Muscle of leg (tissue), 11 donors: Measurements from ENCODE around the gene PRKCE. TPM values are rescaled to one million over a fixed set of nuclear protein-coding genes. Genes with fewer than 3 reads are reported as not detected.
"Not testable (repeated sequence)": the region's sequence is repeated elsewhere in the genome, so short reads cannot be mapped to it uniquely, and the experiment has no call there.

Experiments
- DNase-seq: peaks from one replicate; pipeline ENCODE4 v3.0.0; 2013
- H3K27ac ChIP-seq: one replicate; pipeline ENCODE4 v1.5.1; 2013; ENCODE audit warnings: mild to moderate bottlenecking, low read length, control low read depth
- H3K27me3 ChIP-seq: one replicate; pipeline ENCODE4 v1.6.1; 2013; ENCODE audit warnings: low read length; ENCODE audit not compliant: control insufficient read depth, insufficient read depth
- H3K36me3 ChIP-seq: one replicate; pipeline ENCODE4 v1.6.1; 2013; ENCODE audit warnings: low read length; ENCODE audit not compliant: control insufficient read depth, insufficient read depth
- H3K4me1 ChIP-seq: one replicate; pipeline ENCODE4 v1.6.1; 2013; ENCODE audit warnings: low read length; ENCODE audit not compliant: control insufficient read depth, insufficient read depth
- H3K4me3 ChIP-seq: one replicate; pipeline ENCODE4 v1.5.1; 2013; ENCODE audit warnings: low read length, control low read depth
- H3K9me3 ChIP-seq: replicated peaks from 2 replicates; pipeline ENCODE4 v1.6.1; 2013; ENCODE audit warnings: low read depth, low read length; ENCODE audit not compliant: control insufficient read depth
- WGBS: methylation state at CpG from one replicate; pipeline ENCODE4 v1.1.5; 2013; ENCODE audit warnings: missing lambda C conversion rate; ENCODE audit not compliant: insufficient coverage; 5-methylcytosine and 5-hydroxymethylcytosine counted together
- polyA plus RNA-seq, 8 donors: library from polyadenylated mRNA; unstranded; fragments of 120-200 nt; gene quantifications; one replicate each; pipeline versions ENCODE4 v1.2.1 to v1.2.3, GENCODE V29; 2013; ENCODE audit warnings: inconsistent platforms in 1 of 8, low replicate concordance in 1 of 8; ENCODE audit not compliant: insufficient read length in 8 of 8, insufficient read depth in 1 of 8
- total RNA-seq: library from RNA; stranded (reverse); fragments of 120-200 nt; gene quantifications from one replicate; pipeline ENCODE4 v1.2.4, GENCODE V29; 2013

Gene PRKCE
- total and polyA plus RNA-seq, 9 donors = 3.5 to 8.6 (median 6.3) TPM

DNA sequence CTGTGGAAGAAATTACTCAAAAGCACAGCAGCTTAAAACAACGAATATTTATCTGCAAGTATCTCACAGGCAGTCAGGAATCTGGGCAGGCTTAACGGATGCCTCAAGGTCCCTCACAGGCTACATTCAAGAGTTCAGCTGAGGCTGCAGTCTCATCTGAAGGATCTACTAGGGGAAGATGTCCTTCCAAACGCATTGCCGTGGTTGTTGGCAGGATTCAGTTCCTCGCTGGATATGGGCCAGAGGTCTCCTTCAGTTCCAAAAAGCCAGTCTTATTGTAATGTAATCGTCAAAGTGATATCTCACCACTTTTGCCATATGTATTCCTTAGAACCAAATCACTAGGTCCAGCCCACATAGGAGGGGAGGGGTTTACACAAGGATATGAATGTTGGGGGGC, 547.5 kb downstream of the PRKCE start:
- DNase-seq = no peak
- WGBS = 50% methylated on average over 1 of the region's 6 CpGs

DNA sequence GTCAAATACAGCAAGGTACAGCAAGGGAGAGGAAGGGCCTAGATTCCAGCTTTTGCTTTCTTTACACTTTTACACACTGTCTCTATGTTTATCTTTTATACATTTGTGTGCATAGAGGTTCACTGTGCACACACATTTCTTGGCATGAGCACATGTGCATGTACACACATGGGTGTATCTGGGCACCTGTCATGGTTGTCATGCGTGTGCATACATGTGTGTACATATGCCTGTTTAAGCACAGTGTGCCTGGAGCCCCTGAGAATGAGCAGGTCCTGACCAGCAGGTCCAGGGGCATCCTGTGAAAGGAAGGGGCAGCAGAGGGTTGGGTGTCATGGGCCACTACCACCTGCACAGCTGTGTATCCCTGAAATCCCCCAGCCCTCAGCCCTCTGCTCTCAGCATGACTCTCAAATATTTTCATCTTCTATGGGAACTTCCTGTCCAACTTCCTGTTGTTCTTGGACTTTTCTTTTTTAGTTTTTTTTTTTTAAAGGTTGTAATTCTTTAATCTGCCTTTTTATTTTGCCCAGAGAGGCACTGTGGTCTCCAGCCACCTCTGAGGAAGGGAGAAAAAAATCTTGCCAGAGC, 548.7 kb downstream of the PRKCE start:
- Histone ChIP-seq H3K4me3 (no peak overlapping the region), H3K36me3 (no peaks in the 10 kb centered on the region), H3K27ac (no peak overlapping the region), H3K4me1 (peaks cover 4% of the 10 kb centered on the region), H3K9me3 (peaks cover 2% of the 10 kb centered on the region), H3K27me3 (no peaks in the 10 kb centered on the region)
- DNase-seq = no peak
- WGBS = 80% methylated on average over 1 of the region's 1 CpG

More for the DNA sequence above, 547.5 kb downstream of the PRKCE start:
- Histone ChIP-seq H3K4me3 (no peak overlapping the region), H3K4me1 (peaks cover 4% of the 10 kb centered on the region), H3K27ac (no peak overlapping the region), H3K36me3 (no peaks in the 10 kb centered on the region), H3K27me3 (no peaks in the 10 kb centered on the region), H3K9me3 (peaks cover 2% of the 10 kb centered on the region)

DNA sequence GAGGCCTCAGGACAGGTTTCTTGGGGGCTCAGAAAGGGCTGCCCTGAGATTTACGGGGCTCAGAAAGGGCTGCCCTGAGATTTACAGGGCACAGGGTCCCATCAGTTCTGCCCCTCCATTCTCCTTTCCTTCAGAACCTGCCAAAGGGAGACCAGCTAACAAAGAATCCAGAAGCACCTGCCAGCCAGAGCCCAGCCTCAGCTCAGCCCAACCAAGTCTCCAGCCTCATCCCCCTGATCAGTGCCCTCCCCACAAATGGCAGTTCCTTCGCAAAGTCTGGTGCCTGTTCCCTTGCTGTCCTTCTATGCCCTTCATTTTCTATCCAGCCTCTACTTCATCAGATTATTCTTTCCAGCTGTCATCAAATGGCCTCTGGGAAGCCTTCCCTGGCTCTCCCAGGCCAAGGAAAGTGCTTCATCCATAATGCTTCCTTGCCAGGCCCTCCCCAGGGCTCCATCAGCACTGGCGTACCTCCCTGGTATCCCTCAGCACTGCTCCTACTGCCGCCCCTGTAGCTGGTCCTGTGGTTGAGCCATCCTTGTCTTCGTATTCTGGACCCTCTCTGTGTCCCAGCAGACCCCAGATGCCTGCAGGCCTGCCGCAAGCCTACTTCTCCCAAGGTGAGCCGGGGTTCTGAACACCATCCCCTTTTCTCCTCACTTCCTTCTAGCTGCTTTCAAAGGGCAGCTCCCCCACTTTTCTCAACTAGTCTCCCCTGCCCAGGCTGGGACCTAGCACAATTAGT, 549.6 kb downstream of the PRKCE start:
- Histone ChIP-seq H3K4me1 (peaks cover 4% of the 10 kb centered on the region), H3K27me3 (no peaks in the 10 kb centered on the region), H3K9me3 (peaks cover 2% of the 10 kb centered on the region), H3K36me3 (no peaks in the 10 kb centered on the region), H3K27ac (no peak overlapping the region), H3K4me3 (no peak overlapping the region)
- no peak for DNase-seq
- WGBS = 98% methylated on average over 6 of the region's 7 CpGs

DNA sequence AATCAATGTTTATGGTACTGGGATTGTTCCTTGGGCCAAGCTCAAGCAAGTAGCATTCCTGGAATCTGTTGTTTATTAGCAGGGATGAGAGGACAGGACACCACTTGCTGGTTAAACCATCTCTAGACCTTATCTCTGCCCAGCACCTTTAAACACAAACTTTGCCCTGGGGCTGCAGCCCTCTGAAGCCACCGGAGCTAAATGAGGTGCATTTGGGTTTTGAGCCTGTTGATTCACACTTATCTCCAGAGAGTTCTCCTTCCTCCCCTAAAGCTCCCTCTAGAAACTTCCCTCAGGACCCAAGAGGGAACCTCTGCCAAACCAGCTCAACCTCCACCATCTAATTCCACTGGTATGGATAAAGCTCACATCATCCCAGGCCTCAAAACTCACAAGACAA, 551.0 kb downstream of the PRKCE start:
- no peak for DNase-seq
- H3K4me1 ChIP-seq = peaks cover 3% of the 10 kb centered on the region
- H3K9me3 ChIP-seq = peaks cover 2% of the 10 kb centered on the region
- 67% methylated on average over 1 of the region's 1 CpG for WGBS
- H3K36me3 ChIP-seq = no peaks in the 10 kb centered on the region
- H3K4me3 ChIP-seq = no peak overlapping the region
- no peak overlapping the region for H3K27ac ChIP-seq
- no peaks in the 10 kb centered on the region for H3K27me3 ChIP-seq

DNA sequence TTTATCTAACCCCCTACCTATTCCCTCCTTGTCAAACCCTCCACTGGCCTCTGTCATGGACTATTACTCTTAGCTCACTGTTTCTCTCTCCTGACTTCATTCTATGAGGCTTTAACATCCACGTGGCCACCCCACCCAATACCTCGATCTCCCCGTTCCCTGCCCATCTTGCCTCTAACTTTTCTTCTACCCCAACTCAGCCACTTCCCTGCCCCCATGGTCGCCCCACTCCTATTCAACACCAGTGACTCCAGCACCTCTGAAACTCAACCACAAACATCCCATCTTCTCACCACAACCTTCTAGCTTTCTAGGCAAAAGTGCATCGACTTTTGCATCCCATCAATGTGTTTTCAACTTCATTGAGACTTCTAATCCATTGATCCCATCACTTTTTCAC, 551.5 kb downstream of the PRKCE start:
- Histone ChIP-seq H3K27ac (no peak overlapping the region), H3K4me3 (no peak overlapping the region), H3K36me3 (no peaks in the 10 kb centered on the region), H3K4me1 (peaks cover 3% of the 10 kb centered on the region), H3K9me3 (peaks cover 2% of the 10 kb centered on the region), H3K27me3 (no peaks in the 10 kb centered on the region)
- 83% methylated on average over 5 of the region's 5 CpGs for WGBS
- DNase-seq = no peak

DNA sequence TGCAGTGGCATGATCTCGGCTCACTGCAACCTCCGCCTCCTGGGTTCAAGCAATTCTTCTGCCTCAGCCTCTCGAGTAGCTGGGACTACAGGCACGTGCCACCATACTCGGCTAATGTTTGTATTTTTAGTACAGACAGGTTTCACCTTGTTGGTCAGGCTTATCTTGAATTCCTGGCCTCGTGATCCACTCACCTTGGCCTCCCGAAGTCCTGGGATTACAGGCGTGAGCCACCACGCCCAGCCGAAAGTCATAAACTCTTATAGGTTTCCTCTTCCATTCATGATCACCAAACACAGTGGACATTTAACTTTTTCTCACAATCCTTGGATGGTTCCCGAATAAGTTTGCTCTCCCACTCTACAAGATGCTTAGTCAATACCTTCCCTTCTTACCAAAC, 552.2 kb downstream of the PRKCE start:
- H3K4me3 ChIP-seq, H3K9me3 ChIP-seq, H3K4me1 ChIP-seq, H3K27ac ChIP-seq, DNase-seq, H3K27me3 ChIP-seq, H3K36me3 ChIP-seq: not testable (repeated sequence)
- WGBS = 93% methylated on average over 11 of the region's 11 CpGs

DNA sequence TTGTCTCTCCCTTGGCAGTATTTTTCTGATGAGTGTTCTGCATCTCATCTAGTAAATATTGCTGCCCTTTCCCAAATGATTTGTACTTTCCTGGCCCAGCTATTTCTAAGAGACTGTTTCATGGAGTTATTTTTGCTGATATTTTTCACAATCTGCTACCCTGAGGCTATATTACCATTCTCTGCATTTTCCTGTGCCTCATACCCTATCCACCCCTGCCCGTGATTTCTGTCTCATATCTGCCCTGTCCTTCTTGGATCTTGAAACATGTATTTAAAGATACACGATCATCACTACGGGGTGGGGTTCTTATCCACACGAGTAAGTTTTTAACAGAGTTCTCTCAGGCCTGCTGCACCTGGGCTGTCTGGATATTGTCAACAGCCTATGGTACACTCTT, 556.1 kb downstream of the PRKCE start:
- no peaks in the 10 kb centered on the region for H3K9me3 ChIP-seq
- no peak for DNase-seq
- H3K27me3 ChIP-seq = no peaks in the 10 kb centered on the region
- H3K4me3 ChIP-seq = no peak overlapping the region
- 78% methylated on average over 2 of the region's 4 CpGs for WGBS
- no peaks in the 10 kb centered on the region for H3K4me1 ChIP-seq
- no peak overlapping the region for H3K27ac ChIP-seq
- no peaks in the 10 kb centered on the region for H3K36me3 ChIP-seq

DNA sequence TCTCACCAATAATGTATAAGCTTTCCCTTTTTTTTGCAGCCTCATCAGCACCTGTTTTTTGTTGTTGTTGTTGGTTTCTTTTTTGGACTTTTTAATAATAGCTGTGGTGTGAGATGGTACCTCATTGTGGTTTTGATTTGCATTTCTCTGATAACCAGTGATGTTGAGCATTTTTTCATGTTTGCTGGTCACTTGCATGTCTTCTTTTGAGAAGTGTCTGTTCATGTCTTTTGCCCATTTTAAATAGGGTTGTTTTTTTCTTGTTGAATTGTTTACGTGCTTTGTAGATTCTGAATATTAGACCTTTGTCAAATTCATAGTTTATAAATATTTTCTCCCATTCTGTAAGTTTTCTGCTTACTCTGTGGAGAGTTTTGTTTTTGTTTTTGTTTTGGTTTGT, 557.3 kb downstream of the PRKCE start:
- H3K4me1 ChIP-seq = no peaks in the 10 kb centered on the region
- no peaks in the 10 kb centered on the region for H3K9me3 ChIP-seq
- no peak overlapping the region for H3K4me3 ChIP-seq
- DNase-seq = no peak
- no CpG with 5 or more reads among the region's 1 CpG for WGBS
- no peak overlapping the region for H3K27ac ChIP-seq
- no peaks in the 10 kb centered on the region for H3K36me3 ChIP-seq
- H3K27me3 ChIP-seq = no peaks in the 10 kb centered on the region

DNA sequence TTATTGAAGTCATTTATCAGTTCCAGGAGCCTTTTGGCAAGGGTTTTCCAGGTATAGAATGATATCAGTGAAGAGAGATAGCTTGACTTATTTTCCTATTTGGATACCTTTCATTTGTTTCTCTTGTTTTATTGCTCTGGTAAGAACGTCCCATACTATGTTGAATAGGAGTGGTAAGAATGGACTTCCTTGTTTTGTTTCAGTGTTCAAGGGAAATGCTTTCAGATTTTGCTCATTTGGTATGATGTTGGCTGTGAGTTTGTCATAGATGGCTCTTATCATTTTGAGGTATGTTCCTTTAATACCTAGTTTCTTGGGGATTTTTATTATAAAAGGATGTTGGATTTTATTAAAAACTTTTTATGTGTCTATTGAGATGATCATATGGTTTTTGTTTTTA, 558.6 kb downstream of the PRKCE start:
- DNase-seq = no peak
- Histone ChIP-seq H3K36me3 (no peaks in the 10 kb centered on the region), H3K9me3 (no peaks in the 10 kb centered on the region), H3K27ac (no peak overlapping the region), H3K4me1 (no peaks in the 10 kb centered on the region), H3K4me3 (no peak overlapping the region), H3K27me3 (no peaks in the 10 kb centered on the region)
- WGBS = no CpG with 5 or more reads among the region's 1 CpG

DNA sequence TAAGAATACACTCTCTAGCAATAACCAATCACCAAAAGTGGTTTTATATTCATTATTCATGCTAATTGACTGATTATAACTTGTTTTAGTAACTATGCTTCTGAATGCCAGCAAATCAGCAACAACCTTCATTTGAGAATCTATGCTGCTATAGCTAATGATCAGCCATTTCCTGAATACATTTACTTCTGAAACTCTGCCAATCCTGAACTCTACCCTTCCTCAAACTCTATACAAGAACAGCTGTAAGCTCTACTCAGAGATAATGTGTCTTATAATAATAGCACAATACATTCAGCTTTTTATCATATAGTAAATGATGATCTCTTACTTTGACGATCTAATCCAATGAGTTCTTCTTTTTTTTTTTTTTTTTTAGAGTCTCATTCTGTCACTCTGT, 560.0 kb downstream of the PRKCE start:
- Histone ChIP-seq H3K4me3 (no peak overlapping the region), H3K4me1 (no peaks in the 10 kb centered on the region), H3K36me3 (no peaks in the 10 kb centered on the region), H3K9me3 (peaks cover 2% of the 10 kb centered on the region), H3K27me3 (no peaks in the 10 kb centered on the region), H3K27ac (no peak overlapping the region)
- no CpG with 5 or more reads among the region's 1 CpG for WGBS
- no peak for DNase-seq
